ENCODE data around the gene MYO3B.

- TF ChIP-seq CTCF (optimal IDR thresholded peaks at IDR 0.05 in 1 of 3, IDR thresholded peaks at IDR 0.05 in 1 of 3, conservative IDR thresholded peaks at IDR 0.05 in 1 of 3; ENCODE audit: extremely low read depth in 1 of 3, insufficient read depth in 2 of 3, low read length in 3 of 3) (no peak), EZH2 (IDR thresholded peaks at IDR 0.05; ENCODE audit: low read length) (no peak)
These were observed 516.4 kb downstream of the MYO3B start for GRCh38 chr2:170694316-170694715.
